ENCODE results near the gene C19orf81.

Gene C19orf81

DNA sequence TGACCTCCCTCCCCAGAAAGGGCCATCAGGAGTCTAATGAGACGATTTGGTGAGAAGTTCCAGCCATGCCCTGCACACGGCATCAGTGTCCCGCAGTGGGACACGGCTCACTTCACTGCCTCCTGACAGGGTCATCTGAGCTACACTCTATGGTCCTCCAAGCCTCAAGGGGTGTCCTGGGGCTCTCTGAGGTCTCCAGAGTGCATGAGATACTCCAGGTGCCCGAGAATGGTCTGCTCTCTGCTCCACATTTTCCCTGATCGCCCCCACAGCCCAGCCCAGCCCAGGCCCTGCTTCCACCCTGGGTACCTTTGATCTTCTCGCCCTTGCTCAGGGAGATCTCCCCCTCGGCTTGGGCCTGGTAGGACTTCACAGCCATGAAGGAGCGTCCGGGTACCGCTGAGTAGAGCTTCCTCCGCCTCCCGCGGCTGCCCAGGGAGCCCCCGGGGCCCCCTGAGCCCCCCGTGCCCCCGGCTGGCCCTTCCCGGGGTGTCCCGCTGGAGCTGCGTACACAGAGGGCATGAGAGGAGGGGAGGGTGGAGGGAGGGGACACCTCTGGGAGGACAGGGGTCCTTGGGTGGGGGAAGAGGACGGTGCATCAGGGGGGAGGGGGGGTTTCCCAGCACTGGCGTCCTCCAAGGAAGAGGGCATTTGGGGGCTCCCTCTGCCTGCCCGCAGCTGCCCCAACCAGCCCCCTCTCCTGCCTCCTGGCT is 53.1 kb downstream of the C19orf81 start:
- no peaks in the 10 kb centered on the region for H3K9me3 ChIP-seq (ENCODE audit: insufficient read depth, low read depth, low read length)
- no peaks in the 10 kb centered on the region for H3K36me3 ChIP-seq (ENCODE audit: insufficient read depth, low read length)
- no peaks in the 10 kb centered on the region for H4K20me1 ChIP-seq (ENCODE audit: insufficient read depth, low read length, poor library complexity, severe bottlenecking)

DNA sequence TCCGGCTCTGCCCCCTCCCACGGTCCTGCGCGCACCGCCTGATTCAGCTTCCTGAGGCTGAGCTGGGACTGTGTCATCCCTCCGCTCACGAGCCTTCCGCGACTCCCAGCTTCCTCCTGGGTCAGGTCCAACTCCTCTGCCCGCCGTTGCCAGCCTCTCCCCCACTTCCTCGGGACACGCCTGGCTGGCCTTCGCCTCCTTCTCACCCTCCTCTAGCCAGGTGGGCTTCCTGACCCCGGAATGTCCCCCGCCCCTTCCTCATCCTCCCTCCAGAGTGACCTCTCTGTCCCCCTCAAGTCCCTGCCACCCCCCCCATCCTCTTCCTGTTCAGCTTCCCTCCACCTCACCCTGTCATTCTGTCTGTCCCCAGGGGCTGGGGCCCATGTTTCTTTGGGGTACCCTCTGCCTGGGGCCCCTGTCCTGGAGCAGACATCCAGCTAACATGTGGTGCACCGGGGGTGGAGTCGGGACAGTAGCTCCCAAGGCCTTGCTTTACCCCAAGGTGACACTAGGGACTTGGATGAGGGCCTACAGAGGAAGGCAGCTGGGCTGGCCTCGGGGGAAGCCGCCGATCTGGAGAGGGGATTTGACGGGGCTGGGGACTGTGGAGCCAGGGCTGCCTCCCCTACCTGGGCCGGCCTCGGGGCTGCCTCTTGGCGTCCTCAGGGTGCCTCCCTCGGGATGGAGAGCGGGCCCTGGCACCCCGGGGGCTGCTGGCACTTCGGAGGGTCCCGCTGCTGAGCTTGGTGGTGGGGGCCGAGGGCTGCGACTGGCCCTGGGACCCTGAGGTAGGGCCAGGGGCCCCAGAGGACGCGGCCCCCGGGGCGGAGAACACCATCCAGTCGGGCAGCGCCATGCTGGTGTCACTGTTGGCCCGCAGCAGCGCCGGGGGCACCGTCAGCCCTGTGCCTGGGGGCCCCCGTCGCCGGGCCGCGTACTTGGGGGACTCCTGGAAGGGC is 53.9 kb downstream of the C19orf81 start:
- H3K9ac ChIP-seq (ENCODE audit: low read depth, low read length, poor library complexity, severe bottlenecking): no peak overlapping the region
- no peaks in the 10 kb centered on the region for H3K27me3 ChIP-seq (ENCODE audit: insufficient read depth, low read length, poor library complexity, severe bottlenecking)
- H3K4me2 ChIP-seq (ENCODE audit: low read depth, low read length, poor library complexity, severe bottlenecking): no peak overlapping the region

More for the DNA sequence above, 53.1 kb downstream of the C19orf81 start:
- H3K79me2 ChIP-seq (ENCODE audit: insufficient read depth, low read length): no peaks in the 10 kb centered on the region
- H3K4me2 ChIP-seq (ENCODE audit: low read depth, low read length, poor library complexity, severe bottlenecking): no peak overlapping the region
- no peak overlapping the region for H2AFZ ChIP-seq (ENCODE audit: low read length)
- H3K9ac ChIP-seq (ENCODE audit: low read depth, low read length, poor library complexity, severe bottlenecking): no peak overlapping the region
- no peaks in the 10 kb centered on the region for H3K9me2 ChIP-seq (replicated peaks; ENCODE audit: low read depth, low read length)
- TF ChIP-seq CTCF (conservative IDR thresholded peaks at IDR 0.05; ENCODE audit: low read length) (no peak), EZH2phosphoT487 (IDR thresholded peaks at IDR 0.05; ENCODE audit: borderline replicate concordance) (no peak)
- H3K27me3 ChIP-seq (ENCODE audit: insufficient read depth, low read length, poor library complexity, severe bottlenecking): no peaks in the 10 kb centered on the region
- H3K4me3 ChIP-seq (ENCODE audit: low read length, poor library complexity, severe bottlenecking): no peak overlapping the region
- H3F3A ChIP-seq (ENCODE audit: low read depth): no peaks in the 10 kb centered on the region
- H3K4me1 ChIP-seq (ENCODE audit: insufficient read depth, low read length, poor library complexity, severe bottlenecking): no peaks in the 10 kb centered on the region

More for the DNA sequence above, 53.9 kb downstream of the C19orf81 start:
- Histone ChIP-seq H3K9me3 (ENCODE audit: insufficient read depth, low read depth, low read length) (no peaks in the 10 kb centered on the region), H3F3A (ENCODE audit: low read depth) (no peaks in the 10 kb centered on the region), H4K20me1 (ENCODE audit: insufficient read depth, low read length, poor library complexity, severe bottlenecking) (no peaks in the 10 kb centered on the region), H2AFZ (ENCODE audit: low read length) (no peak overlapping the region), H3K79me2 (ENCODE audit: insufficient read depth, low read length) (no peaks in the 10 kb centered on the region), H3K4me3 (ENCODE audit: low read length, poor library complexity, severe bottlenecking) (no peak overlapping the region), H3K9me2 (replicated peaks; ENCODE audit: low read depth, low read length) (no peaks in the 10 kb centered on the region), H3K4me1 (ENCODE audit: insufficient read depth, low read length, poor library complexity, severe bottlenecking) (no peaks in the 10 kb centered on the region), H3K36me3 (ENCODE audit: insufficient read depth, low read length) (no peaks in the 10 kb centered on the region)
- TF ChIP-seq EZH2phosphoT487 (IDR thresholded peaks at IDR 0.05; ENCODE audit: borderline replicate concordance) (no peak), CTCF (conservative IDR thresholded peaks at IDR 0.05; ENCODE audit: low read length) (no peak)
